Right renal cortex interstitium (tissue), 3 donors: Measurements from ENCODE around the gene ETV6. TPM values are rescaled to one million over a fixed set of nuclear protein-coding genes. Genes with fewer than 3 reads are reported as not detected.

Experiments
- DNase-seq, 3 donors: peaks; one replicate each; pipeline ENCODE4 v3.0.0-alpha.2; 2013; ENCODE audit warnings: low read depth in 3 of 3, low spot score in 2 of 3
- polyA plus RNA-seq, 3 donors: library from polyadenylated mRNA; unstranded; fragments of 120-200 nt; gene quantifications; one replicate each; pipeline ENCODE4 v1.2.1, GENCODE V29; 2013; ENCODE audit not compliant: insufficient read length in 3 of 3

The ETV6 gene
- polyA plus RNA-seq, 3 donors: 12.8 to 13.3 (median 13.0) TPM

GRCh38 chr12:11794751-11795150 lies 145.3 kb downstream of the ETV6 start:
- no peak for DNase-seq

GRCh38 chr12:11795192-11795912 lies 145.9 kb downstream of the ETV6 start:
- DNase-seq: no peak

GRCh38 chr12:11795913-11796459 lies 146.5 kb downstream of the ETV6 start:
- peak in 1 of 3 donors; percentile 56 for DNase-seq

- DNase-seq: no peak
Observed at GRCh38 chr12:11797317-11797913, 147.9 kb downstream of the ETV6 start.

- no peak for DNase-seq
Observed at GRCh38 chr12:11798006-11798708, 148.7 kb downstream of the ETV6 start.

GRCh38 chr12:11798856-11799501 lies 149.5 kb downstream of the ETV6 start:
- no peak for DNase-seq

- DNase-seq: no peak
Observed at GRCh38 chr12:11799502-11799873, 150.0 kb downstream of the ETV6 start.

- no peak for DNase-seq
Observed at GRCh38 chr12:11801643-11802042, 152.2 kb downstream of the ETV6 start.

GRCh38 chr12:11804130-11804529 lies 154.7 kb downstream of the ETV6 start:
- no peak for DNase-seq

- DNase-seq: no peak
Observed at GRCh38 chr12:11805043-11805442, 155.6 kb downstream of the ETV6 start.

GRCh38 chr12:11805680-11806079 lies 156.2 kb downstream of the ETV6 start:
- DNase-seq: no peak

GRCh38 chr12:11807458-11807857 lies 158.0 kb downstream of the ETV6 start:
- no peak for DNase-seq

GRCh38 chr12:11808931-11809330 lies 159.5 kb downstream of the ETV6 start:
- no peak for DNase-seq

GRCh38 chr12:11810206-11810545 lies 160.7 kb downstream of the ETV6 start:
- no peak for DNase-seq

GRCh38 chr12:11811008-11811407 lies 161.5 kb downstream of the ETV6 start:
- DNase-seq: no peak

GRCh38 chr12:11812241-11812585 lies 162.7 kb downstream of the ETV6 start:
- DNase-seq: no peak

- no peak for DNase-seq
Observed at GRCh38 chr12:11812586-11813437, 163.3 kb downstream of the ETV6 start.

GRCh38 chr12:11813438-11813813 lies 164.0 kb downstream of the ETV6 start:
- no peak for DNase-seq

GRCh38 chr12:11814374-11814773 lies 164.9 kb downstream of the ETV6 start:
- no peak for DNase-seq

GRCh38 chr12:11815397-11815796 lies 165.9 kb downstream of the ETV6 start:
- no peak for DNase-seq

- DNase-seq: no peak
Observed at GRCh38 chr12:11819643-11820042, 170.2 kb downstream of the ETV6 start.
